CD1c-positive myeloid dendritic cell (primary cell): Measurements from ENCODE around the gene DERL2.
"Not testable (repeated sequence)": the region's sequence is repeated elsewhere in the genome, so short reads cannot be mapped to it uniquely, and the experiment has no call there.

Experiments
- DNase-seq: peaks from one replicate; pipeline ENCODE4 v3.0.0-alpha.2; 2016; ENCODE audit errors: extremely low spot score

The DERL2 gene

GRCh38 chr17:5437721-5438317 lies 48.2 kb downstream of the DERL2 start:
- DNase-seq: no peak

DNA sequence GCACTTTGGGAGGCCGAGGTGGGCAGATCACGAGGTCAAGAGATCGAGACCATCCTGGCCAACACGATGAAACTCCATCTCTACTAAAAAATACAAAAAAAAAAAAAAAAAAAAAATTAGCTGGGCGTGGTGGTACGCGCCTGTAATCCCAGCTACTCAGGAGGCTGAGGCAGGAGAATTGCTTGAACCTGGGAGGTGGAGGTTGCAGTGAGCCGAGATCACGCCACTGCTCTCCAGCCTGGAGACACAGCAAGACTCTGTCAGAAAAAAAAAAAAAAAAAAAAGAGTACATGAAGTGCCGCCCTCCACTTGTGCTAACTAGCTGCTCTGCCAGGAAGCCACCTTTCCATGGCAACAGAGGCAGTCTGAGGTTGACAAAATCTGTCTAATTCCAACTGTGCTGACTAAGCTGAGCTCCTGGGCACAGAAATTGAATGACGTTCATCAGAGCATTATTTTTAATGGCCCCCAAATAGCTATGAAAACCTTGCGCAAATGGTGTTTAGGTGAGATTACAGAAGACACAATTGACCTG lies 50.1 kb downstream of the DERL2 start:
- not testable (repeated sequence) for DNase-seq

DNA sequence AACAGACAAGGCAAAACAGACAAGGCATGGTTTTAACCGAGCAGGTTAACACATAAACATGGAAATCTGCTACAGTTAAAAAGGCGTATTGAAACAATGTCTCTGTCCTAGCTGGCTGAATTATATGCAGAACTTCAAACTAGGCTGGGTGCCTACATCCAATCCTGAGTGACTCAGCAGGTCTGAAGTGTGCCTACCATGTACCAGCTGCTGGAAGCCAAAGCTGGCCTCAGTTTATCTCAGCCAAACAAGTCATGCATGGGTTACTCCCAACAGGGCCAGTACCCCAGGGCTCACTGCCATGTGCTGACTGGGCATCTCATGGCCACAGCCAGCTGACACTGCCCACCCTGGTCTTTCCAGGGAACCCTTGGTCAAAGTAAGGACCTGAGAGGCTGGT lies 51.0 kb downstream of the DERL2 start:
- DNase-seq: no peak

DNA sequence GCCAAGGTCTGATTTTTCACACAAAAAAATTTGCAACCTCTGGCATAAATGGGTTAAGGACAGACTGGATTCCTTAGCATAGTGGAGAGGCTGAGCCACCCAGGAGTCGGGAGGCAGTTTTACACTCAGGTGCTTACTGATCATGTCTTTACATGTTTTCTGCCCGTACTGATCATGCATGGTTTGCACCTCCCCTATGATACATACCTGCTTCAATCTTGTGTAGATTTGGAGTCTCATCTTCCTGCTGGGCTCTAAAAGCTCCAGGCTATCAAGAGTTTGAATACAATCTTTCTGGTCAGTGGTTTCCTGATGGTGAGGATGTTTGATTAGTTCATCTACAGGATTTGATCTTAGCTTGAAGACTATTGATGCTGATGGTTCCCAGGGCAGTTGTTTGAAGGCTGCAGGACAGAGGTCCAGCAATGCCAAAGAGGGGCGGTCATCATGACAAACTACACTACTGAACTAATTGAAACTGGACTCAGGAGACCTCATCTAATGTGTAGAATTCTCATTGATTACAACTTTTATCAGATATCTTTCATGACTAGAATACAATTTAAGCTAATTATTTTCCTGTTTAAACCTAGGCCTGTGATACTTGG lies 53.9 kb downstream of the DERL2 start:
- DNase-seq: no peak

DNA sequence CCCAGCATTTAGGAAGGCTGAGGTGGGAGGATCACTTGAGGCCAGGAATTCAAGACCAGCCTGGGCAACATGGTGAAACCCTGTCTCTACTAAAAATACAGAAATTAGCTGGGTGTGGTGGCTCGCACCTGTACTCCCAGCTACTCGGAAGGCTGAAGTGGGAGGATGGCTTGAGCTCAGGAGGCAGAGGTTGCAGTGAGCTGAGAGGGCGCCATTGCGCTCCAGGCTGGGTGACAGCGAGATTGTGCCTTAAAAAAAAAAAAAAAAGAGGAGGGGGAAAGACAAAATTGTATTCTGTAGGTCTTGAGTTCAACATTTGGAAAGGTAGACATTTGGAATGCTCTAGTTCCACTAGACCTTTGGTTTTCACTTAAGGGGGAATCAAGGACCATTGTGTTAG lies 54.7 kb downstream of the DERL2 start:
- DNase-seq: not testable (repeated sequence)

GRCh38 chr17:5430413-5430999 lies 55.5 kb downstream of the DERL2 start:
- no peak for DNase-seq

GRCh38 chr17:5429191-5429887 lies 56.6 kb downstream of the DERL2 start:
- DNase-seq: no peak

GRCh38 chr17:5425826-5426225 lies 60.2 kb downstream of the DERL2 start:
- no peak for DNase-seq

DNA sequence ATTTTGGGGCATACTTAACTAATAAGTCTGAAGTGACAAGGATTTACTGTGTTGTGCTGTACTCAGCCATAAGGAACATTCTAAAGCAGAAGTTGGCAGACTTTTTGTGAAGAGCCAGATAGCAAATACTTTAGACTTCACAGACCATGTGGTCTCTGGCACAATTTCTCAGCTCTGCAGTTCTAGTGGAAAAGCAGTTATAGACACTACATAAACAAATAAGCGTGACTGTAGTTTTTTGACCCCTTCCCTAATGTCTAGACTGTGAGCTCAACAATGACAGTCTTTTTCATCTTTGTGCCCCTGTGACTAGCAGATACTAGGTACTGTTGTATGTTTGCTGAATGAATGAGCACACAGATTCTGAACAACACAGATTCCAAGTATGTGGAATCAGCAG lies 61.1 kb downstream of the DERL2 start:
- DNase-seq: no peak

DNA sequence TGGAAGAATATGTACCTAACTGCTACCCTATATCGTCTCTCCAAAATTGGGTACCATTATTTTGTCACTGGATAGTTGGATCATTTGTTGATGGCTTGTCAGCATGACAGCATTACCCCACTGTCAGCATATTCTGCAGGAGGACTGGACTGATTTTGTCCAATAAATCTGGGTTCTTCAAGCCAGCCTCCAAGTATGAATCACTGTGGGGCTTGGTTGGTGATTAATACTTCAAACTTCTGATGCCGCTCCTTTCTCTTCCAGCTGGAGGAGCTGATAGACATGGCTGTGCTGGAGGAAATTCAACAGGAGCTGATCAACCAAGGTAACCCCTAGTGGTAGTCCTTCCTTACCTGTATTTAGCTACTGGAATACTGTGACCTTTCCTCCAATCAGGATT lies 63.5 kb downstream of the DERL2 start:
- no peak for DNase-seq
